ENCODE data around the gene CXorf49. TPM values are rescaled to one million over a fixed set of nuclear protein-coding genes. Genes with fewer than 3 reads are reported as not detected.
"Not testable (repeated sequence)": the region's sequence is repeated elsewhere in the genome, so short reads cannot be mapped to it uniquely, and the experiment has no call there.

The CXorf49 gene
- total RNA-seq, 1 experiment from 2014 or later, result not detected

- DNase-seq (ENCODE audit: unreplicated experiment), result no peak
- Mint-ChIP-seq H3K27me3 (ENCODE audit: insufficient read depth, unreplicated experiment) (peaks cover 67% of the 10 kb centered on the region), H3K27ac (ENCODE audit: low read depth, unreplicated experiment) (no peak overlapping the region), H3K4me1 (ENCODE audit: insufficient read depth, unreplicated experiment) (no peaks in the 10 kb centered on the region), H3K9me3 (ENCODE audit: unreplicated experiment) (peaks cover 7% of the 10 kb centered on the region), H3K36me3 (ENCODE audit: insufficient read depth, unreplicated experiment) (no peaks in the 10 kb centered on the region), H3K4me3 (ENCODE audit: unreplicated experiment) (no peak overlapping the region)
- intact Hi-C loops (cut with micrococcal nuclease), result no loop called here
- no TSS peak for BruUV-seq (replicated peaks)
- TF ChIP-seq CTCF (IDR thresholded peaks at IDR 0.05; ENCODE audit: unreplicated experiment), result no peak
- POLR2A ChIA-PET, result no interaction called here
- CTCF ChIA-PET, result interaction anchor here (0.7 to 0.9 kb wide), 2 partner anchors 254 to 351 kb away, joined by 3 read pairs; no protein-coding TSS in a partner anchor
These were observed 46.9 kb downstream of the CXorf49 start for GRCh38 chrX:71671043-71671780.

- peaks cover 63% of the 10 kb centered on the region for H3K27me3 Mint-ChIP-seq (ENCODE audit: insufficient read depth, unreplicated experiment)
- POLR2A ChIA-PET; H3K36me3 Mint-ChIP-seq (ENCODE audit: insufficient read depth, unreplicated experiment); H3K9me3 Mint-ChIP-seq (ENCODE audit: unreplicated experiment); BruUV-seq (replicated peaks); H3K4me3 Mint-ChIP-seq (ENCODE audit: unreplicated experiment); H3K4me1 Mint-ChIP-seq (ENCODE audit: insufficient read depth, unreplicated experiment); H3K27ac Mint-ChIP-seq (ENCODE audit: low read depth, unreplicated experiment): not testable (repeated sequence)
- peak; percentile 42 for TF ChIP-seq CTCF (IDR thresholded peaks at IDR 0.05; ENCODE audit: unreplicated experiment)
- DNase-seq (ENCODE audit: unreplicated experiment), result peak; percentile 39
- CTCF ChIA-PET, result interaction anchor here (0.9 to 1.7 kb wide), 3 partner anchors 9 to 456 kb away, joined by 3 to 13 read pairs (median 6); no protein-coding TSS in a partner anchor
- intact Hi-C loops (cut with micrococcal nuclease), result loop anchor here (1.0 kb wide), 1 partner anchor 189 kb away; no protein-coding TSS in a partner anchor
These were observed 48.1 kb downstream of the CXorf49 start for GRCh38 chrX:71669947-71670346.

GRCh38 chrX:71669492-71669891 is 48.6 kb downstream of the CXorf49 start:
- ChIA-PET POLR2A (no interaction called here), CTCF (interaction anchor here (0.9 to 1.7 kb wide), 3 partner anchors 9 to 456 kb away, joined by 3 to 13 read pairs (median 6); no protein-coding TSS in a partner anchor)
- Mint-ChIP-seq H3K27me3 (ENCODE audit: insufficient read depth, unreplicated experiment) (peaks cover 58% of the 10 kb centered on the region), H3K4me1 (ENCODE audit: insufficient read depth, unreplicated experiment) (no peaks in the 10 kb centered on the region), H3K9me3 (ENCODE audit: unreplicated experiment) (peaks cover 7% of the 10 kb centered on the region), H3K4me3 (ENCODE audit: unreplicated experiment) (no peak overlapping the region), H3K36me3 (ENCODE audit: insufficient read depth, unreplicated experiment) (no peaks in the 10 kb centered on the region), H3K27ac (ENCODE audit: low read depth, unreplicated experiment) (no peak overlapping the region)
- no peak for TF ChIP-seq CTCF (IDR thresholded peaks at IDR 0.05; ENCODE audit: unreplicated experiment)
- no TSS peak for BruUV-seq (replicated peaks)
- intact Hi-C loops (cut with micrococcal nuclease), result no loop called here
- DNase-seq (ENCODE audit: unreplicated experiment), result no peak

GRCh38 chrX:71668248-71668595 is 49.9 kb downstream of the CXorf49 start:
- Mint-ChIP-seq H3K36me3 (ENCODE audit: insufficient read depth, unreplicated experiment) (no peaks in the 10 kb centered on the region), H3K4me1 (ENCODE audit: insufficient read depth, unreplicated experiment) (no peaks in the 10 kb centered on the region), H3K27ac (ENCODE audit: low read depth, unreplicated experiment) (no peak overlapping the region), H3K4me3 (ENCODE audit: unreplicated experiment) (no peak overlapping the region), H3K9me3 (ENCODE audit: unreplicated experiment) (peaks cover 7% of the 10 kb centered on the region), H3K27me3 (ENCODE audit: insufficient read depth, unreplicated experiment) (peaks cover 48% of the 10 kb centered on the region)
- intact Hi-C loops (cut with micrococcal nuclease), result no loop called here
- BruUV-seq (replicated peaks), result no TSS peak
- ChIA-PET CTCF (interaction anchor here (1.2 to 1.7 kb wide), 2 partner anchors 191 to 458 kb away, joined by 3 to 5 read pairs; no protein-coding TSS in a partner anchor), POLR2A (no interaction called here)
- DNase-seq (ENCODE audit: unreplicated experiment), result no peak
- TF ChIP-seq CTCF (IDR thresholded peaks at IDR 0.05; ENCODE audit: unreplicated experiment), result no peak

Data from MCF 10A (cell line).